Breast epithelium (tissue), 3 donors: ENCODE measurements around the gene COL9A3.

Source experiments
- POLR2A ChIP-seq: fragments of 450-650 bp; IDR thresholded peaks from one replicate; pipeline ENCODE4 v1.6.1; 2016; ENCODE audit warnings: antibody characterized with exemption, mild to moderate bottlenecking, moderate library complexity
- POLR2AphosphoS5 ChIP-seq, 3 donors: sonication (generic); formaldehyde crosslinking; IDR thresholded peaks; one replicate each; pipeline ENCODE4 v1.6.1; 2017; ENCODE audit warnings: antibody characterized with exemption in 3 of 3
- TF ChIP-seq, protein P1 (sequence below), 3 donors: fragments of 450-650 bp; IDR thresholded peaks; one replicate each; pipeline ENCODE4 v1.5.1; 2016 to 2017; ENCODE audit warnings: antibody characterized with exemption in 3 of 3, mild to moderate bottlenecking in 3 of 3, moderate library complexity in 3 of 3

DNA sequence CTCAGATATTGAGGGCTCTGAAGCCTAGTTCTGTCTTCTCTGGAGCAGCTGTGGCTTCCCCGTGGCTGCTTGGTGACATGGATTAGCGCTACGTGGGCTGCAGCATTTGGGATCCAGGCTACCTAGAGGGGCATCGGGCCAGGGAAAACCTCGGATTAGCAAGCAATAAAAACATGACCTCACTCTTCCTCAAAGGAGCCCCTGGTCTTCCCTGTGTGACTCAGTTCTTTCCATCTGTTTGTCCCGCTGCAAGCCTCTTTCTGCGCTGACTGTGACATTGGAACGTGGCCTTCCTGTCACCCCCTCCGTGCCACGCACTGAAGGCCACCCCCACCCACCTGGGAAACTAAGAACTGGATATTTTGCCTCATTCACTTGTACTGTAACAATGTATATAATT, 17.0 kb upstream of the COL9A3 start:
- TF ChIP-seq POLR2AphosphoS5 (IDR thresholded peaks at IDR 0.05) (no peak), POLR2A (no peak)
- TF ChIP-seq, protein P1, sequence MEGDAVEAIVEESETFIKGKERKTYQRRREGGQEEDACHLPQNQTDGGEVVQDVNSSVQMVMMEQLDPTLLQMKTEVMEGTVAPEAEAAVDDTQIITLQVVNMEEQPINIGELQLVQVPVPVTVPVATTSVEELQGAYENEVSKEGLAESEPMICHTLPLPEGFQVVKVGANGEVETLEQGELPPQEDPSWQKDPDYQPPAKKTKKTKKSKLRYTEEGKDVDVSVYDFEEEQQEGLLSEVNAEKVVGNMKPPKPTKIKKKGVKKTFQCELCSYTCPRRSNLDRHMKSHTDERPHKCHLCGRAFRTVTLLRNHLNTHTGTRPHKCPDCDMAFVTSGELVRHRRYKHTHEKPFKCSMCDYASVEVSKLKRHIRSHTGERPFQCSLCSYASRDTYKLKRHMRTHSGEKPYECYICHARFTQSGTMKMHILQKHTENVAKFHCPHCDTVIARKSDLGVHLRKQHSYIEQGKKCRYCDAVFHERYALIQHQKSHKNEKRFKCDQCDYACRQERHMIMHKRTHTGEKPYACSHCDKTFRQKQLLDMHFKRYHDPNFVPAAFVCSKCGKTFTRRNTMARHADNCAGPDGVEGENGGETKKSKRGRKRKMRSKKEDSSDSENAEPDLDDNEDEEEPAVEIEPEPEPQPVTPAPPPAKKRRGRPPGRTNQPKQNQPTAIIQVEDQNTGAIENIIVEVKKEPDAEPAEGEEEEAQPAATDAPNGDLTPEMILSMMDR (IDR thresholded peaks at IDR 0.05) = no peak
